Activated CD4-positive, alpha-beta memory T cell treated with anti-CD3 and anti-CD28 coated beads for 36 hours (primary cell): ENCODE measurements around the gene HBS1L. TPM values are rescaled to one million over a fixed set of nuclear protein-coding genes. Genes with fewer than 3 reads are reported as not detected.

Source experiments
- CTCF ChIA-PET: fragments of 350-600 bp; sonication (Branson Sonifier 250); formaldehyde crosslinking; loops from one replicate; lab custom pipeline; 2021; ENCODE audit warnings: antibody characterized with exemption, inconsistent platforms; lab: Charles Lee
- POLR2A ChIA-PET: fragments of 350-600 bp; sonication (Branson Sonifier 250); formaldehyde crosslinking; loops from one replicate; lab custom pipeline; 2021; ENCODE audit warnings: antibody characterized with exemption; lab: Charles Lee
- DNase-seq: peaks from one replicate; pipeline ENCODE4 v3.0.0-alpha.2; 2020
- H3K27ac Mint-ChIP-seq: one replicate; pipeline ENCODE4 v1.8.0; 2021; ENCODE audit warnings: mixed read lengths
- H3K27me3 Mint-ChIP-seq: one replicate; pipeline ENCODE4 v1.8.0; 2021; ENCODE audit warnings: mixed read lengths
- H3K36me3 Mint-ChIP-seq: one replicate; pipeline ENCODE4 v1.8.0; 2021; ENCODE audit warnings: mixed read lengths
- H3K4me1 Mint-ChIP-seq: one replicate; pipeline ENCODE4 v1.8.0; 2021; ENCODE audit warnings: low read depth, mixed read lengths
- H3K4me3 Mint-ChIP-seq: one replicate; pipeline ENCODE4 v1.8.0; 2021; ENCODE audit warnings: mild to moderate bottlenecking, mixed read lengths
- H3K9me3 Mint-ChIP-seq: one replicate; pipeline ENCODE4 v1.8.0; 2021; ENCODE audit warnings: mixed read lengths
- intact Hi-C: fragments of 100-400 bp; cut with micrococcal nuclease; formaldehyde crosslinking; loops from one replicate; pipeline ENCODE4 v1.15.1; 2023
- microRNA-seq: library from miRNA; unstranded; fragments of <30 nt; microRNA quantifications from one replicate; pipeline ENCODE4 v1.2.0, GENCODE V29; 2022; ENCODE audit warnings: borderline number of aligned reads, borderline microRNAs expressed, borderline replicate concordance
- total RNA-seq, 2 experiments: library from RNA; stranded (reverse); gene quantifications; one replicate each; pipeline ENCODE4 v1.2.3, GENCODE V29; 2021

The HBS1L gene
- total RNA-seq, 2 experiments from 2014 or later, result 117 to 123 TPM

- Mint-ChIP-seq H3K4me1 (no peaks in the 10 kb centered on the region), H3K36me3 (no peaks in the 10 kb centered on the region), H3K27ac (no peak overlapping the region), H3K4me3 (no peak overlapping the region), H3K27me3 (no peaks in the 10 kb centered on the region), H3K9me3 (no peaks in the 10 kb centered on the region)
- ChIA-PET CTCF (interaction anchor here (2.0 kb wide), 1 partner anchor 13 kb away, joined by 5 read pairs; no protein-coding TSS in a partner anchor), POLR2A (no interaction called here)
- intact Hi-C loops, result no loop called here
- DNase-seq, result no peak
Measured at GRCh38 chr6:134928151-134928900, 126.3 kb downstream of the HBS1L start.

- ChIA-PET CTCF (interaction anchor here (1.1 kb wide), 1 partner anchor 15 kb away, joined by 3 read pairs; no protein-coding TSS in a partner anchor), POLR2A (no interaction called here)
- intact Hi-C loops, result no loop called here
Measured at GRCh38 chr6:134925800-134926199, 128.8 kb downstream of the HBS1L start.

GRCh38 chr6:134921721-134922261, 132.8 kb downstream of the HBS1L start:
- Mint-ChIP-seq H3K27me3 (no peaks in the 10 kb centered on the region), H3K9me3 (no peaks in the 10 kb centered on the region), H3K4me1 (no peaks in the 10 kb centered on the region), H3K4me3 (no peak overlapping the region), H3K36me3 (no peaks in the 10 kb centered on the region), H3K27ac (no peak overlapping the region)
- intact Hi-C loops, result no loop called here
- POLR2A ChIA-PET, result no interaction called here
- no peak for DNase-seq
- CTCF ChIA-PET, result interaction anchor here (1.4 to 3.9 kb wide), 2 partner anchors 13 to 18 kb away, joined by 4 to 20 read pairs; no protein-coding TSS in a partner anchor

More at GRCh38 chr6:134925800-134926199, 128.8 kb downstream of the HBS1L start:
- no peak for DNase-seq
- H3K36me3 Mint-ChIP-seq, result no peaks in the 10 kb centered on the region
- no peaks in the 10 kb centered on the region for H3K9me3 Mint-ChIP-seq
- H3K27me3 Mint-ChIP-seq, result no peaks in the 10 kb centered on the region
- no peak overlapping the region for H3K4me3 Mint-ChIP-seq
- H3K4me1 Mint-ChIP-seq, result no peaks in the 10 kb centered on the region
- no peak overlapping the region for H3K27ac Mint-ChIP-seq

- Mint-ChIP-seq H3K4me3 (no peak overlapping the region), H3K9me3 (no peaks in the 10 kb centered on the region), H3K4me1 (no peaks in the 10 kb centered on the region), H3K27ac (no peak overlapping the region), H3K36me3 (no peaks in the 10 kb centered on the region), H3K27me3 (no peaks in the 10 kb centered on the region)
- intact Hi-C loops, result no loop called here
- no peak for DNase-seq
- ChIA-PET POLR2A (interaction anchor here (0.6 kb wide), 1 partner anchor 552 kb away, joined by 3 read pairs; no protein-coding TSS in a partner anchor), CTCF (interaction anchor here (1.4 to 3.9 kb wide), 2 partner anchors 12 to 19 kb away, joined by 4 to 20 read pairs; no protein-coding TSS in a partner anchor)
Measured at GRCh38 chr6:134921276-134921675, 133.3 kb downstream of the HBS1L start.

GRCh38 chr6:134920422-134920821, 134.2 kb downstream of the HBS1L start:
- no peaks in the 10 kb centered on the region for H3K27me3 Mint-ChIP-seq
- no peak overlapping the region for H3K27ac Mint-ChIP-seq
- CTCF ChIA-PET, result interaction anchor here (1.4 to 3.9 kb wide), 2 partner anchors 11 to 20 kb away, joined by 4 to 20 read pairs; no protein-coding TSS in a partner anchor
- no peak overlapping the region for H3K4me3 Mint-ChIP-seq
- POLR2A ChIA-PET, result interaction anchor here (0.6 kb wide), 1 partner anchor 551 kb away, joined by 3 read pairs; no protein-coding TSS in a partner anchor
- H3K4me1 Mint-ChIP-seq, result no peaks in the 10 kb centered on the region
- DNase-seq, result no peak
- no peaks in the 10 kb centered on the region for H3K9me3 Mint-ChIP-seq
- intact Hi-C loops, result no loop called here
- no peaks in the 10 kb centered on the region for H3K36me3 Mint-ChIP-seq

- intact Hi-C loops, result no loop called here
- ChIA-PET CTCF (interaction anchor here (1.2 to 1.5 kb wide), 3 partner anchors 8 to 762 kb away, joined by 3 to 10 read pairs (median 4); no protein-coding TSS in a partner anchor), POLR2A (no interaction called here)
- Mint-ChIP-seq H3K36me3 (no peaks in the 10 kb centered on the region), H3K4me1 (no peaks in the 10 kb centered on the region), H3K27ac (no peak overlapping the region), H3K27me3 (no peaks in the 10 kb centered on the region), H3K9me3 (no peaks in the 10 kb centered on the region), H3K4me3 (no peak overlapping the region)
- no peak for DNase-seq
Measured at GRCh38 chr6:134918418-134918961, 136.1 kb downstream of the HBS1L start.

GRCh38 chr6:134911547-134911946, 143.1 kb downstream of the HBS1L start:
- H3K4me1 Mint-ChIP-seq, result no peaks in the 10 kb centered on the region
- no peaks in the 10 kb centered on the region for H3K9me3 Mint-ChIP-seq
- DNase-seq, result no peak
- intact Hi-C loops, result no loop called here
- H3K36me3 Mint-ChIP-seq, result no peaks in the 10 kb centered on the region
- ChIA-PET POLR2A (no interaction called here), CTCF (no interaction called here)
- no peak overlapping the region for H3K4me3 Mint-ChIP-seq
- H3K27ac Mint-ChIP-seq, result no peak overlapping the region
- H3K27me3 Mint-ChIP-seq, result no peaks in the 10 kb centered on the region

GRCh38 chr6:134910593-134910935, 144.1 kb downstream of the HBS1L start:
- intact Hi-C loops, result no loop called here
- no peaks in the 10 kb centered on the region for H3K27me3 Mint-ChIP-seq
- CTCF ChIA-PET, result interaction anchor here (1.1 to 2.9 kb wide), 2 partner anchors 9 to 30 kb away, joined by 3 to 13 read pairs; no protein-coding TSS in a partner anchor

More at GRCh38 chr6:134910593-134910935, 144.1 kb downstream of the HBS1L start:
- no peak overlapping the region for H3K4me3 Mint-ChIP-seq
- DNase-seq, result no peak
- POLR2A ChIA-PET, result no interaction called here
- no peaks in the 10 kb centered on the region for H3K9me3 Mint-ChIP-seq
- H3K27ac Mint-ChIP-seq, result no peak overlapping the region
- no peaks in the 10 kb centered on the region for H3K36me3 Mint-ChIP-seq
- H3K4me1 Mint-ChIP-seq, result no peaks in the 10 kb centered on the region

Small RNA genes within 50 kb of the gene (microRNA-seq; reads per million reads assigned to microRNA genes)
- gene MIR3662, result 2.4 reads per million

Other genes with a start within 250 kb of the HBS1L start
- under 1 TPM; 0.24 to 0.81 TPM for gene ALDH8A1, start 104.7 kb downstream of the HBS1L start, total RNA-seq
- gene MYB, start 126.5 kb upstream of the HBS1L start, total RNA-seq, result 10 to 100 TPM; 19.4 to 19.7 TPM